Endometrium (tissue), 2 donors: ENCODE measurements around the gene HSPBAP1.
"Not testable (repeated sequence)": the region's sequence is repeated elsewhere in the genome, so short reads cannot be mapped to it uniquely, and the experiment has no call there.

Experiments
- FAIRE-seq: peaks from 2 replicates; lab custom pipeline; 2012; peaks lifted over from hg19 to GRCh38; lab: Jason Lieb, UNC
- donor health status: control.
- donor health status: control.

HSPBAP1 gene

DNA sequence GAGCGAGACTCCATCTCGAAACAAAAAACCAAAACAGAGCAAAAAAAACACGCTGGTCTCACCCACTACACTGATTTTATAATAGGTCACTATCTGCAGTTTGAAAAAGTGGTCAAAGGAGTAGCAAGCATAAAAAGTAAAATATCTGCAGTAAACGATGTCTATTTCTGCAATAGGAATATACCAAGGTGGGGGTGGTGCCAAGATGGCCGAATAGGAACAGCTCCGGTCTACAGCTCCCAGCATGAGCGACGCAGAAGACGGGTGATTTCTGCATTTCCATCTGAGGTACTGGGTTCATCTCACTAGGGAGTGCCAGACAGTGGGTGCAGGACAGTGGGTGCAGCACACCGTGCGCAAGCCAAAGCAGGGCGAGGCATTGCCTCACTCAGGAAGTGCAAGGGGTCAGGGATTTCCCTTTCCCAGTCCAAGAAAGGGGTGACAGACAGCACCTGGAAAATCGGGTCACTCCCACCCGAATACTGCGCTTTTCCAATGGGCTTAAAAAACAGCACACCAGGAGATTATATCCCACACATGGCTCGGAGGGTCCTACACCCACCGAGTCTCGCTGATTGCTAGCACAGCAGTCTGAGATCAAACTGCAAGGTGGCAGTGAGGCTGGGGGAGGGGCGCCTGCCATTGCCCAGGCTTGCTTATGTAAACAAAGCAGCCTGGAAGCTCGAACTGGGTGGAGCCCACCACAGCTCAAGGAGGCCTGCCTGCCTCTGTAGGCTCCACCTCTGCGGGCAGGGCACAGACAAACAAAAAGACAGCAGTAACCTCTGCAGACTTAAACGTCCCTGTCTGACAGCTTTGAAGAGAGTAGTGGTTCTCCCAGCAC, 60.7 kb downstream of the HSPBAP1 start:
- FAIRE-seq, result not testable (repeated sequence)

GRCh38 chr3:122730240-122730639, 63.4 kb downstream of the HSPBAP1 start:
- FAIRE-seq, result no peak

DNA sequence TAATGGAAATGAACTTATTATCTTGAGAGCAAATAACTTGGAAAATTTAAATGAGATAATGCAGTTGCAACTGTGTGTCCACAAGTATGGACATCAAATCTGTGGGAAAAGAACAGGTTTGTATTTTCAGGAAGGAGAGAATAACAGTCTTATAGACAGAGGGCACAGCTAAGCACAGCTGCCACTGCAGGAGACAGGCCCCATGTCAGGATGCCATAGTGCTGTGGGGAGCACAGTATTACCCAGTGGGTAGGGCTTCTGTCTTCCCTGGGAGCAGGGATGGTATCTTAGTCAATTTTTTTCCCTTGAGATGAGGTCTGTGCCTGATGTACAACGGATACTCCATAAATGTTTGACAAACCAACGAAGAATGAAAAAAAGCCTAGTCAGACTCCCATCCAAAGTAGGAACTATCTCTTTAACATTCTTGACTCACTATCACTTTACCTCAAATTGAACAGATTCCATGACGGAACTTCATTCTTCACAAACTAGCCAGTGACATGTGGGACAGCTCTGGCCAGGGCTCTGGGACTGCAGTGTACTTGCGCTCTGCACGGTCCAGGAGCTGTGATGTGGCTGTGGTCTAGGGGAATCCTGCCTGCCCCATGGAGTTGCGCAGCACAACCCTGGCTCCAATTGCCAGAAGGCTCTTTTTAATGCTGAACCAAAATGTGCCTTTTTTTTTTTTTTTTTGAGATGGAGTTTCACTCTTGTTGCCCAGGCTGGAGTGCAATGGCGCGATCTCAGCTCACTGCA, 64.7 kb downstream of the HSPBAP1 start:
- no peak for FAIRE-seq

DNA sequence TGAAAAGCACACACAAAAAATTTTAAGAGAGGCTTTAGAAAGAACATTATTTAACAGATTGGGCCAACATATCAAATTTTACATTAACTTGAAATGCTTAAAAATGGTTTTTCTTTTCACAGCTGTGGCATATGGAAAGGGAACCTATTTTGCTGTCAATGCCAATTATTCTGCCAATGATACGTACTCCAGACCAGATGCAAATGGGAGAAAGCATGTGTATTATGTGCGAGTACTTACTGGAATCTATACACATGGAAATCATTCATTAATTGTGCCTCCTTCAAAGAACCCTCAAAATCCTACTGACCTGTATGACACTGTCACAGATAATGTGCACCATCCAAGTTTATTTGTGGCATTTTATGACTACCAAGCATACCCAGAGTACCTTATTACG, 65.4 kb downstream of the HSPBAP1 start:
- FAIRE-seq, result no peak

DNA sequence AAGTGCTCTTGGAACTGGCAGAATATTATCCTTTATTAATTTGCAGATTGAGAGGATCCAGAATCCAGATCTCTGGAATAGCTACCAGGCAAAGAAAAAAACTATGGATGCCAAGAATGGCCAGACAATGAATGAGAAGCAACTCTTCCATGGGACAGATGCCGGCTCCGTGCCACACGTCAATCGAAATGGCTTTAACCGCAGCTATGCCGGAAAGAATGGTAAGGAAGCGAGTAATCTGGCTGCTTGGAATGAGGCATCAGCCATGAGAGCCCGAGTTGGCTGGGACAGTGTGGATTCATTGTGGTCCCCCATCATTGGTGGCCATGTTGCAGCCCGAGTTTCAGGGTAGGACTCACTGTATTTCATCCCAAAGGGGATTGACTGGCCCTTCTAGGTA, 65.9 kb downstream of the HSPBAP1 start:
- no peak for FAIRE-seq

DNA sequence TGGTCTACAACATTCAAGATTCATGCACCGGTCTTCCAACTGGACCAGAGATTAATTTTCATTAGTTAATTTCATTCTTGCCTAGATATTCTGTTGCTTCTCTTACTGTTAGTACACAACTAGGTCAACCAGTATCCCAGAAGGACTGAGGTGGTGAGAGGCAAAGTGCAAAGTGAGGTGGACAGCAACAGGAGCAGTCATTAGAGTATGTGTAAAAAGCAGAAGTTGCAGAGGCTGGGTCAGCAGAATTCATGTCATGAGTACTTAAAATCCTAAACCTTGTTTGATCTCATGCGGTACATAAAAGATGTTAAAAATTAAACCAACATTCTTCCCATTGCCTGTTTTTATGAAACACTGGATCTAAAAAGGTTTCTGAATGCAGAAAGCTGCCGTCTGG, 66.3 kb downstream of the HSPBAP1 start:
- no peak for FAIRE-seq

GRCh38 chr3:122725106-122725505, 68.5 kb downstream of the HSPBAP1 start:
- FAIRE-seq, result no peak

DNA sequence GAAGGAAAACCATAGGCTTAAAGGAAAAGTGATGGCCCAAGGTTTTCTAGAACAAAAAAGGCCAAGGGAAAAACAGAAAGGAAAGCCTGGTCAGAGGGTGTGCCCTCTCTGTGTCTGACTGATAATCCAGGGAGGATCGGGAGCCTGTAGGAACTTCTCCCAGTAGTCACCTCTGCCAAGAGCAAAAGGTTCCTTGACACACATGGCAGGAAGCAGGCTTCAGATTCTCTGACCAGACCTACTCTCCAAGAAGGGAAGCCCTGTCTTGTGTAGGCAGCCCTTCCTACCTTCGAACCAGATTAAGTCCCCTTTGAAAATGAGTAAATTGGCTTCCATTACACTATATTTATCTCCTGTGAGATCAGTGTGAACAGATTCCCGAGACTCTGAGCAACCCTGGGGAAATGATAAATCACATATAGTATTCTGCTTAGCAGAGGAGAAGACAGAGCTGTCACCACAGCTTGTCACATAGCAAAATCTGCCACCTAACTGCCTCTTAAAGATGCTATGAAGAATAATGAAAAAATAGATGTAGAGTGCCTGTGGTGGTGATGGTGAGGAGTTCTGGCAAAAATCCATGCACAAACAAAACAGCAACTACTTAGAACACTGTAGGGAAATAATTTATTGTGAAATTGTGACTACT, 74.2 kb downstream of the HSPBAP1 start:
- FAIRE-seq, result no peak

- FAIRE-seq, result no peak
Measured at GRCh38 chr3:122716667-122717066, 77.0 kb downstream of the HSPBAP1 start.

DNA sequence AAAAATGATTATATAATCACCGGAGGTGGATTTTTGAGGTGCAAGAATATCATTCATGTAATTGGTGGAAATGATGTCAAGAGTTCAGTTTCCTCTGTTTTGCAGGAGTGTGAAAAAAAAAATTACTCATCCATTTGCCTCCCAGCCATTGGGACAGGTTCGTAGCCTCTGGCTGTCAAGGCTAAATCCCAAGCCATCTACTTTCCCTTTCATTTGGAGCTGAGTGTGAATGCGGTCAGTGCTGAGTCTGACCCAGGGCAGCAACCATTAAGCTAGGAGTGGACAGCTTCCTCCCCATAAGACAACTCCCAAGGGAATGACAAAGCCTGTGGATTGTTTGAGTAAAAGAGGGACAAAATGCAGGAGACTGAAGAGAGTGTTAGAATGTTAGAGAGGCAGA, 79.4 kb downstream of the HSPBAP1 start:
- FAIRE-seq, result no peak

DNA sequence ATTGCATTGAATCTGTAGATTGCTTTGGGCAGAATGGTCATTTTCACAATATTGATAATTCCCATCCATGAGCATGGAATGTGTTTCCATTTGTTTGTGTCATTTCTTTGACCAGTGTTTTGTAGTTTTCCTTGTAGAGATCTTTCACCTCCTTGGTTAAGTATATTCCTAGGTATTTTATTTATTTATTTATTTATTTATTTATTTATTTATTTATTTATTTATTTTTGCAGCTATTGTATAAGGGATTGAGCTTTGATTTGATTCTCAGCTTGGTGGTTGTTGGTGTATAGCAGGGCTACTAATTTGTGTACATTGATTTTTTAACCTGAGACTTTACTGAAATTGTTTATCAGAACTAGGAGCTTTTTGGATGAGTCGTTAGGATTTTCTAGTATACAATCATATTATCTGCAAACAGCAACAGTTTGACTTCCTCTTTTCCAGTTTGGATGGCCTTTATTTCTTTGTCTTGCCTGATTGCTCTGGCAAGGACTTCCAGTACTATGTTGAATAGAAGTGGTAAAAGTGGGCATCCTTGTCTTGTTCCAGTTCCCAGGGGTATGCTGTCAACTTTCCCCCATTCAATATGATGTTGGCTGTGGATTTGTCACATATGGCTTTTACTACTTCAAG, 82.9 kb downstream of the HSPBAP1 start:
- not testable (repeated sequence) for FAIRE-seq

GRCh38 chr3:122705379-122705778, 88.3 kb downstream of the HSPBAP1 start:
- no peak for FAIRE-seq

- no peak for FAIRE-seq
Measured at GRCh38 chr3:122700193-122700592, 93.4 kb downstream of the HSPBAP1 start.

- FAIRE-seq, result no peak
Measured at GRCh38 chr3:122697952-122698620, 95.5 kb downstream of the HSPBAP1 start.

DNA sequence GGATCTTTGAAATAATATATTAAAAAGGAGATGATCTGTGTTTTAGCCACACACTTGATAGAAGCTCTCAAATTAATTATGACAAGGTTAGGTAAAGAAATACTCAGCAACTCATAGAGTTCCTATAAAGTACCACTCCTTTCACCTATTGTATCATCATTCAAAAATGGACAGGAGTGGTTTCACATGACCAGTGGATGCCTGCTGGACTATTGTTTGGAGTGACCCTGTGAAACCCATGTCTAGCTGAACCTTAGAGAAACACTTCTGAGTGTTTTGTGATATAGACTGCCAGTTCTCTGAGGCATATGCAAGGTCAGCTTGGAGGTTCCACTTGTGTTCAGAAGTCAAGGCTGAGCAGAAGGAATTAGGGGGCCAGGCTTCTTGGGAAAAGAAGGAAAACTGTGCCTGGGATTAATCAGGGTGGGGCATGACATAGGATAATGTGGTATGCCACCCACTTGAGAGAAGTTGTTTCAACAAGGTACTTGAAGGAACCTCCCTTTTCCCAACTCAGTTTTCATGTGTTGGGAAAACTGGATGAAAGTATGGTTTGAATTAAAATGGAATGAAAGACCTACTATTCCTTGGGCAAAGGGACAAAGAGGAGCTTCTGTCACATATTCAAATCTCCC, 97.6 kb downstream of the HSPBAP1 start:
- FAIRE-seq, result no peak

DNA sequence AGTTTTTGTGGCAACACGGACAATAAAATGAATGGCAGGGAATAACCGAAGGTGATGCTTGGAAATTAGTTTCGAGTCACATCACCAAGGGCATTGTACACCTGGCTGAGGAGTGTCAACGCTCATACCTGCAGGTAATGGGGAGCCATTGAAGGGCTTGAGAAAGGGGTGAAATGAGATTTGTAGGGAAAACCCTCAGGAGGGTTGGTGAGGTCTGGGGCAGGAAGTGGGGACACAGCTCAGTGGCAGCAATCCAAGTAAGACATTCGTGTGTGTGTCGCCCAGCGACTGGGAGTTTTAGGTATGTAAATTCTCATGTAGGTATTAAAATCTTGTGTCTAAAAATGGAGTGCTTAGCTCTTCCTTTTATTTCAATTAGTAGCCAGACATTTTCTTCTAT, 98.7 kb downstream of the HSPBAP1 start:
- FAIRE-seq, result no peak

DNA sequence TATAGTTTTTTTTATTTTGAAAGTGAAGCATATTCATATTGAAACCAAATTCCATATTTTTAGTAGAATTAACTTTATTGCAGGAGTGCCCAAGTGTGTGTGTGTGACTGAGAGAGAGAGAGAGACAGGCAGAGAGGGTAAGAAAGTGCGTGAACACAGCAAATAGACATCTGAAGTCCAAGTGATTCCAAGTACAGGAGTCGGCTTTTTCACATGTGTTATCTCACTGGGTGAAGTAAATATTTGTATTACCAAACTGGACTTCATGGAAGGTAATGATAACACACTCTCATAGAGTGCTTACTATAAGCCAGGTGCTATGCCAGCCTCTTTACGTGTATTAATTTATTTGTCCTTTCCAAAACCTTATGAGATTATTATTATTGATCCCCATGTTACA, 101.0 kb downstream of the HSPBAP1 start:
- FAIRE-seq, result no peak

DNA sequence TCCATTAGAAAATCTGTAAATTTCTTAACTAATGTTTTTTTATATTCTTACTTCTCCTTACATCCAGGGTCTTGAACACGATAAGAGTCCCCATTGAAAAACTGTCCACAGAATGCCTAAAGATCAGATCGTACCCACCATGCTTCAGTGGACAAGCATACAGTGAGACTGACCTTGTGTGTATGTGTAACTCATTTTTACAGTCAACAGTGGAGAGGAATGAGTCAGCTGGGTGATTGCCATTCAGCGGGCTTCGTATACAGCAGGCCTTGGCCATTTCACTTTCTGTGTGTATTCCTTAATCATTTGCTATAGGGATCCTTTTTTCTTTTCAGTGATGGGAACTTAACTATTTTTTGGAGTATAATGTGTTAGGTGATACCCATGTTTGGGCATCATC, 102.4 kb downstream of the HSPBAP1 start:
- no peak for FAIRE-seq

DNA sequence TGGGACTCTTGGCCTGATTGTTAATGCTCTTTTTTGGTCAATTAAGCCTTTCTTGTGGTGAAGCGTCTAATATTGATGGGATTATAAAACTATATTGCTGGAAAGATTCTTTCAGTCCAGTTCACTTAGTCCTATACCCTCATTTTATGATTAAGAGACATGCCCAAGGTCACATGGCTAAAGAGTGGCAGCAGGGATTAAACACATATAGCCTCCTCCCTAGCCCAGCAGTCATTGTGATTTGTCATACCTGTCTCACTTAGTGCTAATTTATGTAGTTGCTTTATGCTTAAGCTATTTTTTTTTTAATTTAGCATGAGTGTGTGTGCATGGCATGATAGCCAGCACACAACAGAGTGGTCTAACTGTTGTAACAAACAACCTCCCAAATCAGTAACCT, 103.5 kb downstream of the HSPBAP1 start:
- no peak for FAIRE-seq
